Thyroid gland (tissue), 4 donors: ENCODE results near the gene TLCD5. TPM values are rescaled to one million over a fixed set of nuclear protein-coding genes. Genes with fewer than 3 reads are reported as not detected.

Source experiments
- DNase-seq, 2 donors: peaks; one replicate each; pipeline ENCODE4 v3.0.0-alpha.2; 2019
- H3K27ac ChIP-seq, 3 donors: fragments of 200-600 bp; sonication (generic); 1 replicate in 2 of 3; 2 replicates in 1 of 3; pipeline ENCODE4 v1.5.1; 2016 to 2019; ENCODE audit warnings: mild to moderate bottlenecking in 1 of 3, moderate library complexity in 1 of 3
- H3K27me3 ChIP-seq: fragments of 200-600 bp; sonication (generic); one replicate; pipeline ENCODE4 v1.5.1; 2019
- H3K36me3 ChIP-seq, 2 donors: fragments of 200-600 bp; sonication (generic); one replicate each; pipeline ENCODE4 v1.5.1; 2016 to 2019
- H3K4me1 ChIP-seq, 2 donors: fragments of 200-600 bp; sonication (generic); one replicate each; pipeline ENCODE4 v1.5.1; 2017 to 2019
- H3K4me3 ChIP-seq, 3 donors: fragments of 200-600 bp; sonication (generic); replicated peaks in 1 of 3; 1 replicate in 2 of 3; 2 replicates in 1 of 3; pipeline ENCODE4 v1.5.1; 2016; ENCODE audit warnings: mild to moderate bottlenecking in 1 of 3
- H3K9me3 ChIP-seq: fragments of 200-600 bp; sonication (generic); one replicate; pipeline ENCODE4 v1.5.1; 2017
- POLR2A ChIP-seq, 2 donors: fragments of 450-650 bp; IDR thresholded peaks; one replicate each; pipeline ENCODE4 v1.6.1; 2017; ENCODE audit warnings: antibody characterized with exemption in 2 of 2, mild to moderate bottlenecking in 2 of 2, moderate library complexity in 1 of 2
- WGBS, 2 donors: methylation state at CpG; one replicate each; pipeline ENCODE4 v1.1.5; 2017; 5-methylcytosine and 5-hydroxymethylcytosine counted together
- intact Hi-C: fragments of 100-400 bp; cut with DNase I; formaldehyde crosslinking; loops from one replicate; pipeline ENCODE4 v1.15.1; 2023
- total RNA-seq, 4 donors: library from RNA; depleted of rRNA; stranded (reverse); fragments of >200 nt; gene quantifications; one replicate each; pipeline ENCODE4 v1.2.3, GENCODE V29; 2016
- TF ChIP-seq, protein P1 (sequence below), 6 experiments: fragments of 200-600 bp in 3 of 6; fragments of 450-650 bp in 3 of 6; sonication (generic) in 3 of 6; IDR thresholded peaks; one replicate each; pipeline ENCODE4 v1.5.1; 2016 to 2019; ENCODE audit warnings: antibody characterized with exemption in 6 of 6, mild to moderate bottlenecking in 2 of 6, inconsistent platforms in 1 of 6, moderate library complexity in 1 of 6

TLCD5 gene
- total RNA-seq, 4 donors from 2014 or later = 12.5 to 14.0 (median 13.4) TPM

DNA sequence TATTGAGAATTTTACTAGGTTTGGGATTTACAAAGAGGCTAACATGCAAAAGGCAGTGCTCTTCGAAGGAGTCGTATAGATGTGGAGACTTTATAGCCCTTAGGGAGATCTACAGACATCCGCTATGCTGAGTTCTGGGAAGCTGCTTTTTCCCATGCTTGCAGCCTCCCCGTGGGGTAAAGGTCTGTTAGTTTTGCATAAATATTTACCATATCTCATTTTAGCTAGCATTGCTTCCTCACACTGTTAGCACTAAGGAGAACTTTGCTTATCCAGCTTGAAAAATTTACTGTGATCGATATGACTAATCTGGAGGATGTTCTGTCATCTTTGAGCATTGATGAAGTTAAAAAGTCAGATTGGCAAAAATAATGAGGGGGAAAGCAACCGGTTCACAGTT, 29.7 kb downstream of the TLCD5 start:
- intact Hi-C loops = no loop called here
- Histone ChIP-seq H3K4me1 (peaks cover 10 to 20% of the 10 kb centered on the region in 2 donors), H3K36me3 (no peaks in the 10 kb centered on the region), H3K27me3 (no peaks in the 10 kb centered on the region), H3K4me3 (no peak overlapping the region), H3K27ac (no peak overlapping the region), H3K9me3 (no peaks in the 10 kb centered on the region)
- TF ChIP-seq POLR2A (IDR thresholded peaks at IDR 0.05) = no peak
- TF ChIP-seq, protein P1, sequence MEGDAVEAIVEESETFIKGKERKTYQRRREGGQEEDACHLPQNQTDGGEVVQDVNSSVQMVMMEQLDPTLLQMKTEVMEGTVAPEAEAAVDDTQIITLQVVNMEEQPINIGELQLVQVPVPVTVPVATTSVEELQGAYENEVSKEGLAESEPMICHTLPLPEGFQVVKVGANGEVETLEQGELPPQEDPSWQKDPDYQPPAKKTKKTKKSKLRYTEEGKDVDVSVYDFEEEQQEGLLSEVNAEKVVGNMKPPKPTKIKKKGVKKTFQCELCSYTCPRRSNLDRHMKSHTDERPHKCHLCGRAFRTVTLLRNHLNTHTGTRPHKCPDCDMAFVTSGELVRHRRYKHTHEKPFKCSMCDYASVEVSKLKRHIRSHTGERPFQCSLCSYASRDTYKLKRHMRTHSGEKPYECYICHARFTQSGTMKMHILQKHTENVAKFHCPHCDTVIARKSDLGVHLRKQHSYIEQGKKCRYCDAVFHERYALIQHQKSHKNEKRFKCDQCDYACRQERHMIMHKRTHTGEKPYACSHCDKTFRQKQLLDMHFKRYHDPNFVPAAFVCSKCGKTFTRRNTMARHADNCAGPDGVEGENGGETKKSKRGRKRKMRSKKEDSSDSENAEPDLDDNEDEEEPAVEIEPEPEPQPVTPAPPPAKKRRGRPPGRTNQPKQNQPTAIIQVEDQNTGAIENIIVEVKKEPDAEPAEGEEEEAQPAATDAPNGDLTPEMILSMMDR (IDR thresholded peaks at IDR 0.05) = no peak
- DNase-seq = no peak
- WGBS, 2 donors = 73 to 84% methylated on average over 6 of the region's 6 CpGs

GRCh38 chr11:120357620-120358019, 32.5 kb downstream of the TLCD5 start:
- TF ChIP-seq POLR2A (IDR thresholded peaks at IDR 0.05) = no peak
- TF ChIP-seq, protein P1 (IDR thresholded peaks at IDR 0.05) = no peak
- DNase-seq = no peak
- Histone ChIP-seq H3K36me3 (no peaks in the 10 kb centered on the region), H3K27ac (peak overlapping the region in 1 of 3 donors; percentile 37), H3K27me3 (no peaks in the 10 kb centered on the region), H3K4me3 (no peak overlapping the region), H3K4me1 (peaks cover 10 to 20% of the 10 kb centered on the region in 2 donors), H3K9me3 (no peaks in the 10 kb centered on the region)
- whole genome bisulfite sequencing, 2 donors = 90 to 92% methylated on average over 6 of the region's 6 CpGs
- intact Hi-C loops = no loop called here

- Histone ChIP-seq H3K9me3 (no peaks in the 10 kb centered on the region), H3K36me3 (no peaks in the 10 kb centered on the region), H3K4me3 (no peak overlapping the region), H3K4me1 (peaks cover 10 to 19% of the 10 kb centered on the region in 2 donors), H3K27me3 (no peaks in the 10 kb centered on the region), H3K27ac (no peak overlapping the region)
- no peak for DNase-seq
- TF ChIP-seq, protein P1 (IDR thresholded peaks at IDR 0.05) = no peak
- TF ChIP-seq POLR2A (IDR thresholded peaks at IDR 0.05) = no peak
- intact Hi-C loops = no loop called here
- WGBS, 2 donors = 95% methylated on average over 3 of the region's 3 CpGs
Measured at GRCh38 chr11:120358729-120359128, 33.6 kb downstream of the TLCD5 start.

- DNase-seq = no peak
- Histone ChIP-seq H3K4me3 (no peak overlapping the region), H3K27me3 (no peaks in the 10 kb centered on the region), H3K27ac (no peak overlapping the region), H3K9me3 (no peaks in the 10 kb centered on the region), H3K4me1 (peaks cover 0 to 3% of the 10 kb centered on the region in 2 donors), H3K36me3 (no peaks in the 10 kb centered on the region)
- intact Hi-C loops = no loop called here
- TF ChIP-seq, protein P1 (IDR thresholded peaks at IDR 0.05) = no peak
- no peak for TF ChIP-seq POLR2A (IDR thresholded peaks at IDR 0.05)
Measured at GRCh38 chr11:120363436-120363835, 38.3 kb downstream of the TLCD5 start.

DNA sequence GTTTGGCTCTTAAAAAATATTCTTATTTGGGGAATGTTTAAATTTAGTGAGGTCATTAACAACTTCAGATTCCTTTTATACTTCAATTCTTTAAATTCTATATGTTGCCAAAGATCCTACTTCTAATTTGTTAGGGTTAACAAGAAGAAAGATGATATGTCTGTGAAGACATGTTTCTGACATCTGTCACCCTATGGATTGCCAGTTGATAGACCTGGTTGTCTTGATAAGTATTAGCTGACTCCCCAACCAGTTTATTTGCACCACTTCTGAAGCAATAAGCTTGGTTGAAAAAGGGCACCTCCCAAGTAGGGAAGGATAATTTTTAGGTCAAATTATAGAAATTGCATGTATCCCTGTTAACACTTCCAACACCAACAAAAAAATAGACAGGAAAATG, 40.4 kb downstream of the TLCD5 start:
- Histone ChIP-seq H3K4me3 (no peak overlapping the region), H3K9me3 (no peaks in the 10 kb centered on the region), H3K27ac (no peak overlapping the region), H3K27me3 (no peaks in the 10 kb centered on the region), H3K36me3 (no peaks in the 10 kb centered on the region), H3K4me1 (peaks cover 0 to 3% of the 10 kb centered on the region in 2 donors)
- TF ChIP-seq, protein P1 (IDR thresholded peaks at IDR 0.05) = no peak
- TF ChIP-seq POLR2A (IDR thresholded peaks at IDR 0.05) = no peak
- no peak for DNase-seq
- intact Hi-C loops = no loop called here
